GM21723 (cell line): Measurements from ENCODE around the gene ARHGAP4.

Experiments
- ATAC-seq: cut with Tn5 transposase; IDR thresholded peaks from one replicate; pipeline ENCODE4 v1.9.1; 2021; ENCODE audit warnings: mild to moderate bottlenecking, moderate library complexity; ENCODE audit not compliant: unreplicated experiment

ARHGAP4 gene

DNA sequence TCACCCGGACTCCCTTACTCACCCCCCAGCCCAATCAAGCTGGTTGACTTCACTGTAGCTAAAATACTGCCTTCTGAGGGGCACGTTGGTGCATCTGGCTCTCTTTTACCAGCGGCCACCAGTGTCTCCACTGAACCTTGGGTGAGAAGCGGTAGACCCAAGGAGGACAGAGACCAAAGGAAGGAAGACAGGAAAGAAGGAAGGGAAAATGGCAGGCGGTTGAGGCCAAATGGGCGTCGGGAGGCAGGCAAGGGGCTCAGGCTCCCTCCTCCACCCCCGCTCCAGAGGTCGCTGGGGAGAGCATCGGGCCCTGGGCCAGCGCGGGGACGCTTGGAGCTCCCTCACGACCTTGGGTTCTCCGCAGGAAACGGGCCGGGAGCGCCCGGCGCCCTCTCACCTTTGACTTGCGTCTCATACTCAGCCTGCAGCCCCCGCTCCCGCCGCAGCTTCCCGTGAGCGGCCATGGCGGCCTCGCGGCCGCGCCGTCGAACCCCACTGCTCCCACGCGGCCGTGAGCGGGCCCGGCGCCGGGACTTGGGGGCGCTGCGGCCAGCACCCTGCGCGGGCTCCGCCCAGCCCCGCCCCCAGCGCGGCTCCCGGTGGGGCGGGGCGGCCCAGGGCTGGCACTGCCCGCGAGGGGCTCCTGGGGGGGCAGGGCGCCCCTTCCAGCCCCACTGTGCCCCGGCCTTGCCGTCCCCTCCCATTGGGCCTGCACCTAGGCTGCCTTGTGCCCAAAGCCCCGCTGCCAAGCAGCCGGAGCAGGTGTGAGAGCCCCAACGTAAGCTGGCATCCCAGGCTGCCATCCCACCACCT, at the start of gene ARHGAP4:
TSS of gene ARHGAP4 (minus strand) at position 526 of the 813 bp plus-strand sequence. CDS start at position 464, 62 bp downstream.
- ATAC-seq = no peak

DNA sequence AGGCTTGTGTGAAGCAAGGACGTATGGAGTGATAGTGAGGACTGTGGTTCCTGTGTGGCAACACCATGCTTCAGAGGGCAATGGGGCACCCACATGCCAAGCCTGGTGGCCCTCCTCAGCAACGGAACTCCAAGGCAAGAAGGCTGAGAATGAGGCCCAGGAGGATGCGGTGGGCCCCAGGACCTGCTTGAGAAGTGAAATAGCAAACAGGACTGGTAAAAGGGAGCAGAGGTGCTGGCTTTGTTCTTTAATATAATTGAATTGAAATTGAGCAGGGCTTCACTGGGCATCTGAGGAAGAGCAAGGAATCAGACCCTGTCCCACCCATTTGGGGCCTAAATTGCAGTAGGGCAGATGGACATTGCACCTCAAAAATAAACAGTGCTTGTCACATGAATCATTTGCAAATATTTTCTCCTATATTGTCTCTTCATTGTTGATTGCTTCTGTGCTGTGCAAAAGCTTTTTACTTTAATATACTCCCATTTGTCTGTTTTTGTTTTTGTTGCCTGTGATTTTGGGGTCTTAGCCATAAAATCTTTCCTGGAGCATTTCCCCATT, 48.7 kb upstream of the ARHGAP4 start:
- ATAC-seq = no peak

DNA sequence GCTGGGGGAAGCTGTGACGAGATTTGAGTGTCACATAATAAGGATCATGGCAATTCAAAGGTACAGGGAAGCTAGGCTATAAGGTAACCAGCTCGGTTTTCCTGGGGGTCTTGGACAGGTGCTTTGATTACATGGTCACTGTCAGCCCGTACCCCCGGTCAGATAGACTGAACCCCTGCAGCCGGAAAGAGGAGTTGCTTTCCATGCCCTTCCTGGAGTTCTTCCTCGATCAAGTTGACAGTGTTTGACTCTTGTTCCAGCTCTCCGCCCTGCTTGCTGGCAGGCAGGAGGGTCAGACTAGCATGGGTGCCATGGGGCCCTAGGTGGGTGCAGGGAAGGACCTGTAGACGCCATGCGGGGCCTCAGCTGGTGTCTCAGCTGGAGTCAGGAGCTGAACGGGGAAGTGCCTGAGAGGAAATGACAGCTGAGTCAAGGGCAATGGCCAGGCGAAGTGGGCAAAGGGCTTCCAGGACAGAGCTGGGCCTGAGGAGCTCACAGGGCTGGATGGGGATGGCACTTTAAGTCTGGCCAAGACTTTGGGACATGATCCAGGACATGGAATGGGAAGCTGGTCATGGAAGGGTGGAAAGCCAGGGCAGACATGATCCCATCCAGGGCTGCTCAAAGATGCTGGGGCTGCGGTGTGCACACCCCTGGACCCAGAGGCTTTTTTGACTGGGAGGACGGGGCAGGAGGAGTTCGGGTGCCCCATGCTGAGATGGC, 48.1 kb upstream of the ARHGAP4 start:
- ATAC-seq = no peak

GRCh38 chrX:153973127-153974002, 47.3 kb upstream of the ARHGAP4 start:
- ATAC-seq = no peak

DNA sequence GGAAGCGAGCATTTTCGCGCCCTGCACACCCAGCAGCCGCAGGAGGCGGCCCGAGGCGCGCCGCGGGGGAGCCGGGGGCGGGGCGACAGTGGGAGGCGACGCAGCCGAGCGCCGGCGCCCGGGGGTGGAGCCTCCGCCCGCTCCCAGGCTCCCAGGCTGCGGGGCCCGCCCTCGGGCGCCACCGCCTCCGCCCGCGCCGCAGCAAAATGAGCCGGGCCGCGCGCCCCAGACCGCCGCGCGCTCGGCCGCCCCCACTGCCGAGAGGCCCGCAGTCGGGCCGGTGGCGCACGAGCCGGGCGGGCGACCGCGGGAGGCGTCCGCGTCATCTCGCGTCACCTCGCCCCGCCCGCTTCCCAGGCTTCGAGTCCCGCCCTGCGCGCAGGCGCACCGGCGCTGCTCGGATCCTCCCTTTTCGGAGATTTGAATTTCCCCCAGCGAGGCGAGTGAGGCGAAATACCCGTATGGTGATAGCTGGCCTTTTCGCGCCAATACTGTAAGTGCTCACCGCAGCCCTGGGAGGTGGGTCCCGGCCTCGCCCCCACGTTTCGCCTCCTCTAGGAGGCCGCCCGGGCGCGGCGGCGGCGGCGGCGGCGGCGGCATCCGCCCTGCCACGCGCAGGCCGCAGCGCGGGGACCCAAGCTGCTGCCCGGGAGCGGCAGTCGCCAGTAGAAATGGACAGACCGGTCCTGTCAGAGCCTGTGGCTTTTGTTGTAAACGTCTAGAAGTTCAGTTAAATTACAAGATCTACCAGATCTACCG, 46.5 kb upstream of the ARHGAP4 start, which contains the start of gene TMEM187:
TSS of gene TMEM187 (plus strand) at position 387 of the 759 bp plus-strand sequence. CDS start 9,309 bp downstream, outside the sequence.
- ATAC-seq = peak; percentile 49

DNA sequence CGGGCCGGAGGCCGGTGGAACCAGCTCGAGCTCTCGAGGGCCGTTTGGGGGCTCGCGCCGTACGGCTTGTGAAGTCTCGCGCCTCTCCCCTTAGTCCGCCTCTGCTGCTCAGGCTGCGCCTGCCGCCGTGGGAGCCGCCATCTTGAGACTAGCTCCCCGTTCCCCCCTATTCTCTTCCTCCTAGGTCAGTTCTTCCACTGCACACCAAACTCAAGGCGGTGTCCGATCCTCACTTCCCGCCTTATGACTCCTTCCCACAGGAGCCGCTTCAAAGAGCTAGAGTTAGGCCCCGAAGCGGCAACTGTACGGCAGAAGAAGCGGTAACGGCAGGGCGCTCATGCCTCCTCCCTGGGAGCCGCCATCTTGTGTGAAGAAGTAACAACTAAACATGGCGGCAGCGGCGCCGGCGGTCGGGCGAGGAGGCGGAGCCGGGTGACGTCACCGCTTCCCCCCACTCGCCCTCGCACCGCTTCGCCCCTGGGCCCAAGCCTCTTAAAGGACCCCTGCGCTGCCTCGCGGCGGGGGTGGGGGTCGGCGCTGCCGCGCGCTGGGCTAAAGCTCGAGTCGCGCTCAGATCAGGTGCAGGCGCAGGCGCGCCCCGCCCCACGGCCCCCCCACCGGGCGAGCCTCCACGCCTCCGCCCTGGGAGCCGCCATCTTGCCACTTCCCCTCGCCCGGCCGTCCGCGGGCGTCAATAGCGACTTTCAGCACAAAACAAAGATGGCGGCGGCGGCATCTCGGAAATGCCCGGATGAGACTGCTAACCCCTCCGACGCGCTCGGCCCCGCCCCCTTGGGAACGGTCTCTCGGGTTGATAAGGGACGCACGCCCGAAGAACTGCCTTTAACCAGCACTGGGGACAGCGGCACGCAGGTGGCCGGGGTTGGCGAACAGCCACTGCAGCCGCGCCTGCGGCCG, 45.6 kb upstream of the ARHGAP4 start, which contains the start of gene HCFC1:
TSS of gene HCFC1 (minus strand) at position 369 of the 918 bp plus-strand sequence. CDS start 978 bp downstream, outside the sequence.
- peak; percentile 45 for ATAC-seq

GRCh38 chrX:153971124-153971449, 45.0 kb upstream of the ARHGAP4 start:
- peak; percentile 41 for ATAC-seq

- ATAC-seq = peak; percentile 10
Observed at GRCh38 chrX:153970357-153971123, 44.5 kb upstream of the ARHGAP4 start.

GRCh38 chrX:153969904-153970356, 43.9 kb upstream of the ARHGAP4 start:
- no peak for ATAC-seq

GRCh38 chrX:153969125-153969903, 43.2 kb upstream of the ARHGAP4 start:
- no peak for ATAC-seq

DNA sequence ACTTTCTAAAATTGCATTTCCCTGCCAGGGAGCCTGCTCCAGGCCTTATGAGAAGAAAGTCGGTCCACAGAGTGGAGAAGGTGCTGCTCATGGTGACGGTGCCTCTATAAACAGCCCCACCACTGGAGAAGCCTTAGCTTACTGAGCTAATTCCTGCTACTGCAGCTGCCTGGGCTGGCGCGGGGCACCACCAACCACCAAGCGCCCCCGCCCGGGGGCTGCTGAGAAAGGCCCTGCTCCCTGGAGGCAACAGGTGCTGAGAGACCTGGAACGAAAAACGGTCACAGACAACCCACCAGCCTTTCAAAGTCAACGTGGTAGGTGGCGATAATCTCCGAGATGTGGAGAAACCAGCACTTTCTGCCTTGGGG, 42.7 kb upstream of the ARHGAP4 start:
- ATAC-seq = no peak

GRCh38 chrX:153968255-153968654, 42.2 kb upstream of the ARHGAP4 start:
- ATAC-seq = no peak

- ATAC-seq = no peak
Observed at GRCh38 chrX:153967536-153968224, 41.6 kb upstream of the ARHGAP4 start.

DNA sequence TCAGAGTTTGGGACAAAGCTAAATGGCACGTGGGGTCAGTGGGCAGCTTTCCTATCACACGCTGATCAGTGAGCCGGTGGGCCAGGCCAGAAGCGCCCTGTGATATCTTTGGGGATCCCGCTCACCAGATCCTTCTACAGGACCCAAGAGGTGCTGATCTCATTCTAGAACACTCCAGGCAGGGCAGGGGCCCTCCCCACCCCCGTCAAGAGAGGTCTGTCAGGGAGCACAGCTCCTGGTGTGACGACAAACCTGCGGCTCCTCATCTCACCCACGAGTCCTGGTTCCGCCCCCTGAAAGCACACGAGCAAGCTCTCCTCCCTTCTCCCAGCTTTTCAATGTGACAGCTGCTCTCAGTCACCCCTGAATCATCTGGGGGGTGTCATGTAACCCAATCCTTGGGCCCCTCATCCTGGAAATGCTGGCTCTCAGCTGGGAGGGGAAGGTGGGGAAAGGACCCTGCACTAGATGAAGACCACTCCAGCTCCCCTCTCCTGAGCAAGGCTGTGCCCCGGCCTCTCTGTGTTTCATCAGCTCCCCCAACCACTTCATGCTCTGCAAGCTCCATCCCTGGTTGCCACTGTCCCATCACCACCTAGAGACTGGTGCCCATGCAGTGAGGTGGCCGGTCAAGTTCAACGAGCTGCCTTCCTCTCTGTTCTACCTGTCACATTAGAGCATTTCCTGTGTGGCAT, 40.9 kb upstream of the ARHGAP4 start:
- no peak for ATAC-seq

- no peak for ATAC-seq
Observed at GRCh38 chrX:153966283-153966688, 40.2 kb upstream of the ARHGAP4 start.

GRCh38 chrX:153965406-153965805, 39.3 kb upstream of the ARHGAP4 start:
- ATAC-seq = no peak
